HepG2 (cell line): ENCODE measurements around the gene OGFOD3. TPM values are rescaled to one million over a fixed set of nuclear protein-coding genes. Genes with fewer than 3 reads are reported as not detected.

Source experiments
- GTF2F1 ChIP-seq: fragments of 150-350 bp; IDR thresholded peaks from 2 replicates; pipeline ENCODE4 v1.6.1; 2014; ENCODE audit warnings: low read length
- NFATC3 ChIP-seq: sonication (generic); formaldehyde crosslinking; IDR thresholded peaks from 2 replicates; pipeline ENCODE4 v1.5.1; 2020; ENCODE audit warnings: mild to moderate bottlenecking, missing genetic modification reagents
- NFE2L2 ChIP-seq: fragments of 150-350 bp; IDR thresholded peaks from 2 replicates; pipeline ENCODE4 v1.6.1; 2014; ENCODE audit warnings: low read length
- PHF8 ChIP-seq: sonication (generic); formaldehyde crosslinking; IDR thresholded peaks from 2 replicates; pipeline ENCODE4 v1.5.0; 2020; ENCODE audit warnings: missing genetic modification reagents
- PPARG ChIP-seq: conservative IDR thresholded peaks from 2 replicates; pipeline ENCODE4 v1.6.1; 2016; ENCODE audit warnings: missing biosample characterization, missing genetic modification reagents
- SAFB2 ChIP-seq: sonication (generic); formaldehyde crosslinking; IDR thresholded peaks from 2 replicates; pipeline ENCODE4 v1.5.1; 2020; ENCODE audit warnings: missing genetic modification reagents, low read depth, mild to moderate bottlenecking, borderline replicate concordance
- SIX1 ChIP-seq: sonication (generic); formaldehyde crosslinking; IDR thresholded peaks from 2 replicates; pipeline ENCODE4 v1.4.0; 2020; ENCODE audit warnings: missing genetic modification reagents, borderline replicate concordance
- ZNF256 ChIP-seq: sonication (generic); formaldehyde crosslinking; conservative IDR thresholded peaks from 2 replicates; pipeline ENCODE4 v1.4.0; 2020; ENCODE audit warnings: missing genetic modification reagents
- ZNF333 ChIP-seq: sonication (generic); formaldehyde crosslinking; IDR thresholded peaks from 2 replicates; pipeline ENCODE4 v1.4.0; 2020; ENCODE audit warnings: mild to moderate bottlenecking, missing genetic modification reagents, borderline replicate concordance
- ZNF484 ChIP-seq: sonication (generic); formaldehyde crosslinking; IDR thresholded peaks from 2 replicates; pipeline ENCODE4 v1.5.1; 2020; ENCODE audit warnings: mild to moderate bottlenecking, low read depth, missing genetic modification reagents, borderline replicate concordance
- ZNF614 ChIP-seq: IDR thresholded peaks from 2 replicates; pipeline ENCODE4 v1.6.1; 2018; ENCODE audit warnings: missing biosample characterization, missing genetic modification reagents, inconsistent platforms, borderline replicate concordance
- polyA plus RNA-seq, 8 experiments: library from polyadenylated mRNA; depleted of rRNA in 3 of 8; stranded (reverse) in 7 of 8; unstranded in 1 of 8; fragments of >200 nt; fragmentation: Illumina TruSeq in 4 of 8; extraction: Trizol in 4 of 8; gene quantifications; 2 replicates each; pipeline versions ENCODE4 v1.2.1 to v1.2.3, GENCODE V29; 2011 to 2016; ENCODE audit warnings: low read depth in 4 of 8, missing spikeins in 1 of 8, mixed read lengths in 1 of 8; ENCODE audit not compliant: insufficient read depth in 1 of 8
- total RNA-seq, 5 experiments: library from RNA; depleted of rRNA; stranded (reverse); fragments of >200 nt; fragmentation: Illumina TruSeq; extraction: Trizol; gene quantifications; 2 replicates each; pipeline ENCODE4 v1.2.3, GENCODE V29; 2016; ENCODE audit warnings: low read depth in 1 of 5
- TF ChIP-seq, protein P1 (sequence below): sonication (generic); formaldehyde crosslinking; IDR thresholded peaks from 2 replicates; pipeline ENCODE4 v1.8.0; 2022; ENCODE audit warnings: missing genetic modification reagents, low read depth, mild to moderate bottlenecking, borderline replicate concordance
- TF ChIP-seq, protein P2 (sequence below): sonication (generic); formaldehyde crosslinking; IDR thresholded peaks from 2 replicates; pipeline ENCODE4 v1.5.1; 2020; ENCODE audit warnings: mild to moderate bottlenecking, moderate library complexity, missing genetic modification reagents
- TF ChIP-seq, protein P3 (sequence below): sonication (generic); formaldehyde crosslinking; IDR thresholded peaks from 2 replicates; pipeline ENCODE4 v1.9.0; 2021; ENCODE audit warnings: missing genetic modification reagents, borderline replicate concordance
- TF ChIP-seq, protein P4 (sequence below): sonication (generic); formaldehyde crosslinking; IDR thresholded peaks from 2 replicates; pipeline ENCODE4 v1.4.0; 2020; ENCODE audit warnings: low read depth, mild to moderate bottlenecking, missing genetic modification reagents
- TF ChIP-seq, protein P5 (sequence below): sonication (generic); formaldehyde crosslinking; IDR thresholded peaks from 2 replicates; pipeline ENCODE4 v1.4.0; 2020; ENCODE audit warnings: missing genetic modification reagents
- TF ChIP-seq, protein P6 (sequence below), 2 experiments: fragments of 450-650 bp in 1 of 2; sonication (generic) in 1 of 2; formaldehyde crosslinking; IDR thresholded peaks; 2 replicates each; pipeline versions ENCODE4 v1.5.0 to v1.8.0; 2020 to 2022; ENCODE audit warnings: mild to moderate bottlenecking in 1 of 2, missing genetic modification reagents in 1 of 2

Gene OGFOD3
- total and polyA plus RNA-seq, 2 of the 13 experiments (the other 11 are each of a cell fraction or from before 2014, with no cell fraction given), result 40.0 to 42.1 TPM

DNA sequence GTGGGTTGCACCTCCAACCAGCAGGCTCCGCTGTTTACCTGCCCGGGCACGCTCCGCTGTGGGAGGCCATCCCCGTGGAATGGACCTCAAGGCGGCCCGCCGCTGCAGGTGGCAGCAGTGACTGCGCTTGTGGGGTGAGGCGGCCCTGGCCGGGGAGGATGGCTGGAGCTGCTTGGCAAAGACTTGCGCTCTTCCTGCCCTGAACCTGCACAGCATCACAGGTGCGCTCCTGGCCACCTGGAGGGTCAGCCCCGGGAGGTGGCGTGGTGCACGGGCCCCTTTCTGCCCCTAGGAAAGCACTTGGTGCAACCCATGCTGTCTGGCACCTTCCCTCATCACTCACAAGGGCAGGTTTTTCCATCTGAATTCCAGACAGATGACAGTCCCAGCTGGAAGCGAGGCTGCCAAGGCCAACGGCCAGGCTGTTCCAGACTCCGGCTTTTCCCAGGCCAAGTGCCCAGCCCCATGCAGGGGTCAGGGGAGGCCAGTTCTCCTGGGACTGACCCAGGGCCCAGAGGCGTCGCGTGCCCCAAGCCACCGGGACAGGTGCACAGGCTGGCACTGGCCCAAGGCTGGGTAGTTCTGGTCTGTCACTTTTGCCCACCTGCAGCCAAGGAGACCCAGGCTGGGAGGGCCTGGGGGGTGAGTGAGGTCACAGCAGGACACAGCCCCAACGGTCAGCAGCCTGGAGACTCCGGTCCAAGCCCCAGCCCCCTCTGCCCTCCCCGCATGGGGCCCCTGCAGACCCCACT is 33.5 kb downstream of the OGFOD3 start (continued):
- TF ChIP-seq ZNF614 (CRISPR knock-in tag) (no peak), NFATC3 (CRISPR knock-in tag) (no peak), PHF8 (CRISPR knock-in tag) (no peak; the same call in 1 of the 2 replicates), PPARG (CRISPR knock-in tag) (no peak), ZNF484 (CRISPR knock-in tag) (no peak), SAFB2 (CRISPR knock-in tag) (no peak), ZNF333 (peak; percentile 59; the same call in 1 of the 2 replicates), NFE2L2 (no peak), ZNF256 (CRISPR knock-in tag) (0 out of 2 replicates have a peak, but pooled peaks have one; percentile 21), GTF2F1 (no peak), SIX1 (CRISPR knock-in tag) (no peak)
- TF ChIP-seq, protein P1, sequence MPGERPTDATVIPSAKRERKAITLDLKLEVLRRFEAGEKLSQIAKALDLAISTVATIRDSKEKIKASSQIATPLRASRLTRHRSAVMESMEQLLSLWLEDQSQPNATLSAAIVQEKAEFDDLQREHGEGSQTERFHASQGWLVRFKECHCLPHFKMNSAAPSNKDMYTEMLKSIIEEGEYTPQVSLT (CRISPR knock-in tag), result no peak
- TF ChIP-seq, protein P2, sequence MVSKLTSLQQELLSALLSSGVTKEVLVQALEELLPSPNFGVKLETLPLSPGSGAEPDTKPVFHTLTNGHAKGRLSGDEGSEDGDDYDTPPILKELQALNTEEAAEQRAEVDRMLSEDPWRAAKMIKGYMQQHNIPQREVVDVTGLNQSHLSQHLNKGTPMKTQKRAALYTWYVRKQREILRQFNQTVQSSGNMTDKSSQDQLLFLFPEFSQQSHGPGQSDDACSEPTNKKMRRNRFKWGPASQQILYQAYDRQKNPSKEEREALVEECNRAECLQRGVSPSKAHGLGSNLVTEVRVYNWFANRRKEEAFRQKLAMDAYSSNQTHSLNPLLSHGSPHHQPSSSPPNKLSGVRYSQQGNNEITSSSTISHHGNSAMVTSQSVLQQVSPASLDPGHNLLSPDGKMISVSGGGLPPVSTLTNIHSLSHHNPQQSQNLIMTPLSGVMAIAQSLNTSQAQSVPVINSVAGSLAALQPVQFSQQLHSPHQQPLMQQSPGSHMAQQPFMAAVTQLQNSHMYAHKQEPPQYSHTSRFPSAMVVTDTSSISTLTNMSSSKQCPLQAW (CRISPR knock-in tag), result peak; percentile 84
- TF ChIP-seq, protein P3, sequence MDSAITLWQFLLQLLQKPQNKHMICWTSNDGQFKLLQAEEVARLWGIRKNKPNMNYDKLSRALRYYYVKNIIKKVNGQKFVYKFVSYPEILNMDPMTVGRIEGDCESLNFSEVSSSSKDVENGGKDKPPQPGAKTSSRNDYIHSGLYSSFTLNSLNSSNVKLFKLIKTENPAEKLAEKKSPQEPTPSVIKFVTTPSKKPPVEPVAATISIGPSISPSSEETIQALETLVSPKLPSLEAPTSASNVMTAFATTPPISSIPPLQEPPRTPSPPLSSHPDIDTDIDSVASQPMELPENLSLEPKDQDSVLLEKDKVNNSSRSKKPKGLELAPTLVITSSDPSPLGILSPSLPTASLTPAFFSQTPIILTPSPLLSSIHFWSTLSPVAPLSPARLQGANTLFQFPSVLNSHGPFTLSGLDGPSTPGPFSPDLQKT (CRISPR knock-in tag), result no peak
- TF ChIP-seq, protein P4, sequence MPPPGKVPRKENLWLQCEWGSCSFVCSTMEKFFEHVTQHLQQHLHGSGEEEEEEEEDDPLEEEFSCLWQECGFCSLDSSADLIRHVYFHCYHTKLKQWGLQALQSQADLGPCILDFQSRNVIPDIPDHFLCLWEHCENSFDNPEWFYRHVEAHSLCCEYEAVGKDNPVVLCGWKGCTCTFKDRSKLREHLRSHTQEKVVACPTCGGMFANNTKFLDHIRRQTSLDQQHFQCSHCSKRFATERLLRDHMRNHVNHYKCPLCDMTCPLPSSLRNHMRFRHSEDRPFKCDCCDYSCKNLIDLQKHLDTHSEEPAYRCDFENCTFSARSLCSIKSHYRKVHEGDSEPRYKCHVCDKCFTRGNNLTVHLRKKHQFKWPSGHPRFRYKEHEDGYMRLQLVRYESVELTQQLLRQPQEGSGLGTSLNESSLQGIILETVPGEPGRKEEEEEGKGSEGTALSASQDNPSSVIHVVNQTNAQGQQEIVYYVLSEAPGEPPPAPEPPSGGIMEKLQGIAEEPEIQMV (CRISPR knock-in tag), result peak; percentile 64; the same call in 1 of the 2 replicates
- TF ChIP-seq, protein P5, sequence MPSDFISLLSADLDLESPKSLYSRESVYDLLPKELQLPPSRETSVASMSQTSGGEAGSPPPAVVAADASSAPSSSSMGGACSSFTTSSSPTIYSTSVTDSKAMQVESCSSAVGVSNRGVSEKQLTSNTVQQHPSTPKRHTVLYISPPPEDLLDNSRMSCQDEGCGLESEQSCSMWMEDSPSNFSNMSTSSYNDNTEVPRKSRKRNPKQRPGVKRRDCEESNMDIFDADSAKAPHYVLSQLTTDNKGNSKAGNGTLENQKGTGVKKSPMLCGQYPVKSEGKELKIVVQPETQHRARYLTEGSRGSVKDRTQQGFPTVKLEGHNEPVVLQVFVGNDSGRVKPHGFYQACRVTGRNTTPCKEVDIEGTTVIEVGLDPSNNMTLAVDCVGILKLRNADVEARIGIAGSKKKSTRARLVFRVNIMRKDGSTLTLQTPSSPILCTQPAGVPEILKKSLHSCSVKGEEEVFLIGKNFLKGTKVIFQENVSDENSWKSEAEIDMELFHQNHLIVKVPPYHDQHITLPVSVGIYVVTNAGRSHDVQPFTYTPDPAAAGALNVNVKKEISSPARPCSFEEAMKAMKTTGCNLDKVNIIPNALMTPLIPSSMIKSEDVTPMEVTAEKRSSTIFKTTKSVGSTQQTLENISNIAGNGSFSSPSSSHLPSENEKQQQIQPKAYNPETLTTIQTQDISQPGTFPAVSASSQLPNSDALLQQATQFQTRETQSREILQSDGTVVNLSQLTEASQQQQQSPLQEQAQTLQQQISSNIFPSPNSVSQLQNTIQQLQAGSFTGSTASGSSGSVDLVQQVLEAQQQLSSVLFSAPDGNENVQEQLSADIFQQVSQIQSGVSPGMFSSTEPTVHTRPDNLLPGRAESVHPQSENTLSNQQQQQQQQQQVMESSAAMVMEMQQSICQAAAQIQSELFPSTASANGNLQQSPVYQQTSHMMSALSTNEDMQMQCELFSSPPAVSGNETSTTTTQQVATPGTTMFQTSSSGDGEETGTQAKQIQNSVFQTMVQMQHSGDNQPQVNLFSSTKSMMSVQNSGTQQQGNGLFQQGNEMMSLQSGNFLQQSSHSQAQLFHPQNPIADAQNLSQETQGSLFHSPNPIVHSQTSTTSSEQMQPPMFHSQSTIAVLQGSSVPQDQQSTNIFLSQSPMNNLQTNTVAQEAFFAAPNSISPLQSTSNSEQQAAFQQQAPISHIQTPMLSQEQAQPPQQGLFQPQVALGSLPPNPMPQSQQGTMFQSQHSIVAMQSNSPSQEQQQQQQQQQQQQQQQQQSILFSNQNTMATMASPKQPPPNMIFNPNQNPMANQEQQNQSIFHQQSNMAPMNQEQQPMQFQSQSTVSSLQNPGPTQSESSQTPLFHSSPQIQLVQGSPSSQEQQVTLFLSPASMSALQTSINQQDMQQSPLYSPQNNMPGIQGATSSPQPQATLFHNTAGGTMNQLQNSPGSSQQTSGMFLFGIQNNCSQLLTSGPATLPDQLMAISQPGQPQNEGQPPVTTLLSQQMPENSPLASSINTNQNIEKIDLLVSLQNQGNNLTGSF (CRISPR knock-in tag), result 0 out of 2 replicates have a peak, but pooled peaks have one; percentile 24
- TF ChIP-seq, protein P6, sequence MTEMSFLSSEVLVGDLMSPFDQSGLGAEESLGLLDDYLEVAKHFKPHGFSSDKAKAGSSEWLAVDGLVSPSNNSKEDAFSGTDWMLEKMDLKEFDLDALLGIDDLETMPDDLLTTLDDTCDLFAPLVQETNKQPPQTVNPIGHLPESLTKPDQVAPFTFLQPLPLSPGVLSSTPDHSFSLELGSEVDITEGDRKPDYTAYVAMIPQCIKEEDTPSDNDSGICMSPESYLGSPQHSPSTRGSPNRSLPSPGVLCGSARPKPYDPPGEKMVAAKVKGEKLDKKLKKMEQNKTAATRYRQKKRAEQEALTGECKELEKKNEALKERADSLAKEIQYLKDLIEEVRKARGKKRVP (CRISPR knock-in tag; IDR thresholded peaks at IDR 0.05), result no peak
